HG02885 (cell line): Measurements from ENCODE around the gene PTPA.

Experiments
- ATAC-seq: cut with Tn5 transposase; IDR thresholded peaks from one replicate; pipeline ENCODE4 v1.9.1; 2021; ENCODE audit warnings: mild to moderate bottlenecking; ENCODE audit not compliant: unreplicated experiment, poor library complexity

PTPA gene

GRCh38 chr9:129081388-129081904, 29.8 kb upstream of the PTPA start:
- no peak for ATAC-seq

DNA sequence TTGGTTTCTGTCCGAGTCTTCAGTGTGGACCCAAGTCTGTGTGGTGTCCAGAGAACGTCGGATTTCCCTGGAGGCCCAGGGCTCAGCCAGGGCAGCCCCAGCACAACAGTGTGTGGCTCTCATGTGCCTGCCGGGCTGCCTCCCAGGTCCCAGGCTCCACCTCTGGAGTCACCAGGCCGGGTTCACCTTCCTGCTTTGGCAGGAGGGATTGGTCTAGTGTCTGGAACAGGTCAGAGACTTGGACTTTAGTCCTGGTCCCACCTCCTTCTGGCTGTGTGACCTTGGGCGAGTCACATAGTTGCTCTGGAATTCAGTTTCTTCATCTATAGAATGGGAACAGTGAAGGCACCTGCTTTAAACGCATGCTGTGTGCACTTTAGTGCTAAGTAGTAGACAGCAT, 27.1 kb upstream of the PTPA start:
- no peak for ATAC-seq

DNA sequence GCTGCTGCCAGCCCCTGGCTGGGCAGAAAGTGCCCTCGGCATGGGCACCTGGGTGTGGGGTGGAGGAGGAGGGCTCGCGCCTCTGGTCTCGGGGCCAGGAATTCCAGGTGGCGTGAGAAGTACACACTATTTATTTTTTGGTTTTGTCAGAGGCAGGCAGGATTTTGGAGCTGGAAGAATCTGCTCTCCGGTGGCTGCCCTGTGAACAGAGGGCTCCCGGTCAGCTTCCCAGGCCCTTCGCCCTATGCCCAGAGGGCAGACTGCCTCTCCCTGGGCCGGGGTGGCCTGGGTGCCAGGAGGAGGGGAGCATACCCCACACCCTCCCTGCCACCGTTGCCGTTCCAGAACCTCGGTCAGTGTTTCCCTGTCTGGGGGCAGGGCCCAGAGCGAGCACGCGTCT, 22.0 kb upstream of the PTPA start:
- ATAC-seq, result no peak

DNA sequence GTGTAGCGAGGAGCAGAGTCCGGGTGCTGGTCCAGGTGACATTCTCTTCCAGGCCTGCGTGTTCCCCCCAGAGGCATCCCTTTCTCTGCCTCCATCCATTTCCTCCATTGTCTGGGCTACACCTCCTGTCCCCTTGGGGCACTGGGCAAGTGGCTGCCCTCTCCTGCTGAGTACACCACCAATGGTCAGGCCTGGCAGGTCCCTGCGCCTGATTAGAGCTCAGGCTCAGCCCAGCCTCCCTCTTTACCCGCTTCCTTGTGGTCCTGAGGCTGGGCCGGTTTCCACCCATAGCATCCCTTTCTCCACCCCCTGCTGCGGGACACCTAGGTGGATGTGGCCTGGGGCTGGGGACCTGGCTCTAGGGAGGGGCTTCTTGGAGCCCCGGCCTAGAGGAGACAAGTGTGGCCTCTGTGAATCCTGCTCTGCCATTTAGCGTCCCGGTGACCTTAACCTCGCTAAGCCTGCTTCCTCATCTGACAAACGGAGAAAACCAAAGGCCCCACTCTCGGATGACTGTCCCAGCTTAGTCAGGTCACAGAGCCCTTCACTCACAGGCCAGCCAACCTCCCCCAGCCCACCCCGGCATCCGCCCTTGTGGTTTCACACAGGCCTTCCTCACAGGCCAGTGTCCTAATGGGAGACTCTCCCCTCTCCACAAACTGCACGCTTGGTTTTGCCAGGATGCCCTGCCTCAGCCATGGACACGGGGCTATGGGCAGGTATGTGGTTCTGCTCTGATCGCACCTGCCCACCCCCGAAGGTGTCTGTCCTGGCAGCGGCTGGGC, 17.4 kb upstream of the PTPA start:
- ATAC-seq, result no peak

DNA sequence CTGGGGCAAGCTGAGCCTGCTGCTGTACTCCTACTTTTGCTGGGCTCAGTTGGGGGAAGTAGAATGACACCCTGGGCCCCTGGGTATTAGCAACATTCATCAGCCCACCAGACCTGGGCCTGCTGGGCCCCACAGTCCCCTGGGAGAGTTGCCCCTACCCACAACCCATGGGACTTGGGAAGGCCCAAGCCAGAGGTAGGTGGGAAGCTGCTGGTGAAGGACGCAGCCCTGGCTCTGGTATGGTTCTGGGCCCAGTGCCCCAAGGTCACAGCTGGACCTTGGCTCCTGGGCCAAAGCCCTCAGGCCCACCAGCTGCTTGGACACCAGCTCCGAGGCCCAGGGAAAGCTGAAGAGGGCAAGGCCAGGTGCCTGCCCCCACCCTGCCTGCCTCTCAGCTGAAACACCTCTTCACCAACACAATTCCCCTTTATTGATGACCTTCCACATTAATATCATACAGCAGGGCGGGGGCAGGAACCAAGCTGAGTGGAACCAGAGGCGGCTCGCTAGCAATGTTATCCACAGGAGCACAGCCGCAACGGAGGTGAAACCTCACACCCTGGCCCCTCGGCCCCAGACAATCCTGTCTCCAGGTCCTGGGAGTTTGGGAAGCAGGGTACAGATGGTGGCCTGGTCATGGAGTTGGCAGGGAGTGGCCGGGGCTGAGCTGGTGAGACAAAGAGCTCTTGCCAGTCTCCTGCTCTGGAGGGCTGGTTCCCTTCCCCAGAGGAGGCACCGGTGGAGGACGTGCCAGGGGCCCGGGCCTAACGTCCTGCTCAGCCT, 16.6 kb upstream of the PTPA start:
- no peak for ATAC-seq

- no peak for ATAC-seq
These were observed 16.0 kb upstream of the PTPA start for GRCh38 chr9:129095170-129095667.

DNA sequence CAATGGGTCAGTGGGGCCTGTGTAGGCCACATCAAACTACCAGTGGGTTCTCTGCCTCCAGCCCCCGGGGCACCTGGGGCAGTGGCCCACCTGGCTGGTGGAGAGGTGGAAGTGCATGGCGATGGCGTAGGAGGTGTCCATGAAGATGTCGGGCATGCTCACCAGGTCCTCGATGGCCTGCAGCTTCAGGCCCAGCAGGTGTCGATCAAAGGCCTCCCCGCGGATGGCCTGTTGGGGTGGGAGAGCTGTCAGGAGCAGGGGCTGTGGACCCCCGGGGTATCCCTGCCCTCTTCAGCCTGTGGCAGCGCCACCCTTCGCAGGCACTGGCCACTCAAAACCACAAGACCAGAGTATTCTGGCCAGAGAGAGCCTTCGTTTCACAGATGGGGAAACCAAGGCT, 15.3 kb upstream of the PTPA start:
- no peak for ATAC-seq

- ATAC-seq, result no peak
These were observed 13.4 kb upstream of the PTPA start for GRCh38 chr9:129097671-129098306.

- ATAC-seq, result no peak
These were observed 12.9 kb upstream of the PTPA start for GRCh38 chr9:129098328-129098727.

DNA sequence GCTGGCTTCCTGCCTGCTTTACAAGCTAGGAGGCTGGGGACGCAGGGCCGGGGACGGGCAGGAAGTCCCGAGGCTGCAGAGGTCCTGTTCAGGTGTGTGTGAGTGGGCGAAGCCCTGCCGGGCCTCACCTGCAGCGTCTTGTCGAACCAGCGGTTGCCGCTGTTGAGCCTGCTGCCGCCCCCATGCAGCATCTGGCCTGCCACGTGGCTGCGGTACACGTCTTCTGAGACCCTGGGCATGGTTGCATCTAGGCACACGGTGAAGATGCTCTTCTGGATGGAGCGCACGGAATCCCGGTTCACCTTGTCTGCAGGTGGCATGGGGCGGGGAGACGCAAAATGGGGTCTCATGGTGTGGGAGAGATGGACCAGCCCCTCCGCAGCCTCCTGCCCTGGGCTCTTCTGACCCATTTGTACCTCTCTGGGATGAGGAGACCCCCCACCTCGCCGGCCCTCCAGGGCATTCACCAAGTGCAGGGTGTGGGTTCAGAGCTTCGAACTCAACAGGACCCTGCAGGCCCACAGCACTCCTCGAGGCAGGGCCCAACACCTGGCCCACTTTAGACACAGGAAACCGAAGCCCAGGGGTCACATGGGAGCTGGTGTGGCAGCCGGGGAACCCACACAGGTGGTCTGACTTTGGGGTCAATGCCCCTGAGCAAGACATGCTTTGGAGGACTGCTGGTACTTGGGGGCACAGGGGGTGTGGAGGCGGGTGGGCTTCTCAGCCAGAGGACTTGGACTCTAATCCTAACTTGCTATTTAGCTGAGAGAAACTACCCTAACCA, 10.6 kb upstream of the PTPA start:
- ATAC-seq, result no peak

- no peak for ATAC-seq
These were observed 9.9 kb upstream of the PTPA start for GRCh38 chr9:129101279-129101678.

- no peak for ATAC-seq
These were observed 9.1 kb upstream of the PTPA start for GRCh38 chr9:129102095-129102525.

DNA sequence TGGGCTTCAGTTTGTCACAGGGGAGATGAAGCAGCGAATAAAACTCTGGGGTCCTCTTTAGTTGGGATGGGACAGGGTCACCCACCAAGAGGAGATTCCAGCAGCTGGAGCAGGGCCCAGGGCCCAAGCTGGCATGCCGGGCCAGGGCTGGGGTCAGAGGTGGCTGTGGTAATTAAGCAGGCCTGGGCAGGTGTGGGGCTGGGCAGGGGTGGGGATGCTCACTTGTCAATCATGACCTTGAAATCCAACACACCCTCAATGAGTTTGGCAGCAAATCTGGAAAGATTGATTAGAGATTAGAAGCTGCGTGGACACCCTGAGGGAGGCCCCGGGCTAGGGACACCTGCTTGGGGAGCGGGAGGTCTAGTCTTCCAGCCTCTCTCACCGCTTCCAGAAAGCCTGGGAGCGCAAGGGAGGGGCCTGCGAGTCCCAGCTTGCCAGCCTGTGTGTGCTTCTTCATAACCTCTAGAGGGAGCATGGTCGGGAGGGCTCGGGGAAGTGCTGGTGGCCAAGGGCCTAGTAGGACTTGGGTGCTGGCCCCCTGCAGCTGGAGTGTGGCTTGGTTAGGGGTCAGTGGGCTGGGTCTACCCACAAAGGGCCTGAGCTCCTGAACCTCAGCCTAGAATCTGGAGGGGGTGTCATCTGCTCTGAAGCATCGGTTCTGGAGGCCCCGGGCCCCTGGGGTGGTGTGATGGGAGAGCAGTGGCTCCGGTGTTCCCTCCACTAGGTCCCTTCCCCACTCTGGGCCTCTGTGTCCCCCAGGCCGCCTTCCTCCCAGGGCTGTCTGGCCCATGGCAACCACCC, 8.2 kb upstream of the PTPA start:
- ATAC-seq, result no peak

DNA sequence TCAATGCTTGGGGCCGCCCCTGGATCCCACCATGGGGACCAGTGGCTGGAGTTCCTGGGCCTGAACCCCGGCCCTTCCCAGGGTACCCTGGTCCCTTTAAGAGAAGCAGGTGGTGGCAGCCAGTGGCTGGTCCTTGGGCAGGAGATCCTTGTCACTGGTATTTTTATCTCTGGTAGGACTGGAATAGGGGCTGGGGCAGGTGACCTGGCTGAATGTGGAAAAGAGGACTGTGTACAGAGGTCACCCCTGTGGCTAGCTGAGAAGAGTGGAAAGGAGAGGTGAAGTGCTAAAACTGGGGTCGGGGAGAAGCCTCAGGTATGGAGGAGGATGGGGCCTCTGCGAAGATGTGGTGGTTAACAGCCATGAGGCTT, 7.6 kb upstream of the PTPA start:
- no peak for ATAC-seq

DNA sequence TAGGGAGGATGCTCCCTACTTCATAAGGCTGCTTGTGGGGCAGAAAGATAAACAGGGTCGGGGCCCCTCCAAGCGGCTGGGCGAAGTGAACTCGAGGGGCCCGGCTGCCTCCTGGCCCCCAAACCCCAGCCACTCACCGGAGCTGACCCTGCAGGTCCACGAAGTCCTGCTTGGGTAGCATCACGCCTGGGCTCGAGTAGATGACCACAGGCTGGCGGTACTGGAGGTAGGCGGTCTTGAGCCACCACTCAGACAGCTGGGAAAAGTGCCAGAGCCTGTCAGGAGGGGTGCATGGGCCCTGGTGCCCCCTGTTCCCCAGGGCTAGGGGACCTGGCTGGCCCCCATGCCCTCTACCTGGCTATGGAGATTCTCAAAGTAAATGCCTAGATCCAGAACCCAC, 7.2 kb upstream of the PTPA start:
- no peak for ATAC-seq

- no peak for ATAC-seq
These were observed 5.1 kb upstream of the PTPA start for GRCh38 chr9:129105857-129106694.

DNA sequence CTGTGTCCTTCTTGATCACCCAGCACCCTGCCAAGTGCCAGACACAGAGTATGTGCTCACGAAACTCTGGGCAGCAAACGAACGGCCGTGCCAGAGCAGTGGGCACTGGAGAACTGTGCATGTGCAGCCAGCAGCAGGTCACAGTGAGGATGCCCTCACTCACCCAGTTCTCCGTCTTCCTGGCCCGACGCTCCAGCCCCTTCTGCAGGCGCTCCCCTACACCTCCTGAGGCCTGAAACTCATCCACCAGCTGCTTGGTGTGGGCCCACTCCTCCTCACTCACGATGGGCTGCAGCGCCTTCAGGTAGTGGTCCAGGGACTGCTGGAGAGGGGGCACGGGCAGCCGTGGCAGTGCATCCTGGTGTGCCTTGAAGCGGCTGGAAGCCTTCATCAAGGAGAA, 3.6 kb upstream of the PTPA start:
- ATAC-seq, result no peak

DNA sequence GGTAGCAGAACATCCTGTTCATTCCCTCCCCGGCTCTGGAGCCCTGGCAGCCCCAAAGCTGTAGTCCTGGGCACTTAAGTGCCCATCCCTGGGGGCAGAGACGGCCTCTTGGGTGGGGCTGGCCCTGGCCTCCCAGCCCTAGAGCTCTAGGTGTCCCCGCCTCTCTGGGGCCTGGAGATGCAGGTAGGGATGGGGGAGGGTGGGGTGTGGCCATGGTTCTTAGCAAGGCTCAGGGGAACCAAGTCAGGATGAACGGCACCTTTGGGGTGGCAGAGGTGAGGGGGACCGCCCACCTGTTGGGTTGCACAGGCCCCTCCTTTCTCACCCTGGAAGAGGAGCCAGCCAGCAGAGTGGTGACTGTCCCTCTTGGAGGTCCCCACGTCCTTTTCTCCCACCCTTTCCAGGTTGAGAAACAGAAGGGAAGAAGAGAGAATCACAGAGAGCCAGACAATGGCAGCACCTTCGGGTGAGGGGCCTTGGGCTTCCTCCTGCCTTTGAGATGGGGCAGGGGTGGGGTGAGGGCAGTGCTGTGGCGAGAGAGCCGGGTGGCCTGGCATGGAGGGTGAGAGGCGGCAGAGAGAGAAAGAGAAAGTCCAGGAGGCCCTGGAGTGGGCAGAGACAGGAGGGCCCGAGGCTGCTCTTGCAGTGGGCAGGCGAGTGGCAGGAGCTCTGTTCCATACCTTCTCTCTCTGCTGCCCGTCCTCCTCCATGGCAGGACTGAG, 3.0 kb upstream of the PTPA start:
- ATAC-seq, result no peak
